Tibial nerve (tissue), 4 donors: ENCODE results near the gene CDK18.

Experiments used
- EP300 ChIP-seq, 2 donors: sonication (generic); formaldehyde crosslinking; IDR thresholded peaks; one replicate each; pipeline ENCODE4 v1.6.1; 2017; ENCODE audit warnings: antibody characterized with exemption in 2 of 2, mild to moderate bottlenecking in 1 of 2
- POLR2A ChIP-seq, 2 donors: fragments of 450-650 bp; IDR thresholded peaks; one replicate each; pipeline ENCODE4 v1.6.1; 2017; ENCODE audit warnings: antibody characterized with exemption in 2 of 2, mild to moderate bottlenecking in 2 of 2, moderate library complexity in 2 of 2
- TF ChIP-seq, protein P1 (sequence below), 5 experiments: fragments of 200-600 bp in 3 of 5; fragments of 450-650 bp in 2 of 5; sonication (generic) in 3 of 5; IDR thresholded peaks; one replicate each; pipeline ENCODE4 v1.5.1; 2016 to 2019; ENCODE audit warnings: antibody characterized with exemption in 5 of 5, mild to moderate bottlenecking in 3 of 5, moderate library complexity in 2 of 5

DNA sequence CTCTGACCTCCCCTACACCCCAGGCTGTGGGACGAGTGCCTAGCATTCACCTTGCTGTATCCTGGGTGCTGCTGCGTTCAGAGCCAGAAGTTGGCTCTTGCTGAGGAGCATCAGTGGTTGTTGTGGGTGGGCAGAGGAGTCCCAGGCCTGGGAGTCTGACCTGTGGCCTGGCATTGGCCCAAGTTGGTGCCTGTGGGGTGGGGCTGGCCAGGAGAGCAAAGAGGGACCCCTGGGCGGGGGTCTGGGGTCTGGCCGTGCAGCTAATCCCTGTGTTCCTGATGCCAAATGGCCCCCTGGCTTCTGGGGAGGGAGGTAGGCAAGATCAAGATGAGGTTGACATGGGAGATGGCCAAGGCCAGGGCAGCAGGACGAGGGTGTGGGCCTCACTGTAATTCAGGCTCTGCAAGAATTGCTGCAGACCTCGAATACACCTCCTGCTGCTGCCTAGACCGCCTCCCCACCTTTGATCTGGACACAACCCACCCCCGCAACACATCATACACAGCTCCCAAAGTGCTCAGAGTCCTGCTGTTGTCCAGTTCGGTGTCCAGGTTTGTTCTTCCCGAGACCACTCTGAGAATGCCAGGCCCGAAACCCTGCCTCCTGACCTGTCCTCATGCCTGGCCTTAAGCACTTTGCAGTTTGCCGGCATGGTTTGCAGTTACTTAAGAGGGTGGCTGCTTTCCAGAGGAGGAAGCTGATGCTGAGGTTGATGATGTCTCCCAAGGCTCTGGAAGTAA, 28.7 kb downstream of the CDK18 start:
- no peak for TF ChIP-seq POLR2A (IDR thresholded peaks at IDR 0.05)
- TF ChIP-seq, protein P1, sequence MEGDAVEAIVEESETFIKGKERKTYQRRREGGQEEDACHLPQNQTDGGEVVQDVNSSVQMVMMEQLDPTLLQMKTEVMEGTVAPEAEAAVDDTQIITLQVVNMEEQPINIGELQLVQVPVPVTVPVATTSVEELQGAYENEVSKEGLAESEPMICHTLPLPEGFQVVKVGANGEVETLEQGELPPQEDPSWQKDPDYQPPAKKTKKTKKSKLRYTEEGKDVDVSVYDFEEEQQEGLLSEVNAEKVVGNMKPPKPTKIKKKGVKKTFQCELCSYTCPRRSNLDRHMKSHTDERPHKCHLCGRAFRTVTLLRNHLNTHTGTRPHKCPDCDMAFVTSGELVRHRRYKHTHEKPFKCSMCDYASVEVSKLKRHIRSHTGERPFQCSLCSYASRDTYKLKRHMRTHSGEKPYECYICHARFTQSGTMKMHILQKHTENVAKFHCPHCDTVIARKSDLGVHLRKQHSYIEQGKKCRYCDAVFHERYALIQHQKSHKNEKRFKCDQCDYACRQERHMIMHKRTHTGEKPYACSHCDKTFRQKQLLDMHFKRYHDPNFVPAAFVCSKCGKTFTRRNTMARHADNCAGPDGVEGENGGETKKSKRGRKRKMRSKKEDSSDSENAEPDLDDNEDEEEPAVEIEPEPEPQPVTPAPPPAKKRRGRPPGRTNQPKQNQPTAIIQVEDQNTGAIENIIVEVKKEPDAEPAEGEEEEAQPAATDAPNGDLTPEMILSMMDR (IDR thresholded peaks at IDR 0.05): no peak
- TF ChIP-seq EP300 (IDR thresholded peaks at IDR 0.05): no peak
